ENCODE measurements around the gene CFAP221. TPM values are rescaled to one million over a fixed set of nuclear protein-coding genes. Genes with fewer than 3 reads are reported as not detected.

Gene CFAP221
- total RNA-seq, 1 experiment from 2014 or later, result 0.20 TPM

DNA sequence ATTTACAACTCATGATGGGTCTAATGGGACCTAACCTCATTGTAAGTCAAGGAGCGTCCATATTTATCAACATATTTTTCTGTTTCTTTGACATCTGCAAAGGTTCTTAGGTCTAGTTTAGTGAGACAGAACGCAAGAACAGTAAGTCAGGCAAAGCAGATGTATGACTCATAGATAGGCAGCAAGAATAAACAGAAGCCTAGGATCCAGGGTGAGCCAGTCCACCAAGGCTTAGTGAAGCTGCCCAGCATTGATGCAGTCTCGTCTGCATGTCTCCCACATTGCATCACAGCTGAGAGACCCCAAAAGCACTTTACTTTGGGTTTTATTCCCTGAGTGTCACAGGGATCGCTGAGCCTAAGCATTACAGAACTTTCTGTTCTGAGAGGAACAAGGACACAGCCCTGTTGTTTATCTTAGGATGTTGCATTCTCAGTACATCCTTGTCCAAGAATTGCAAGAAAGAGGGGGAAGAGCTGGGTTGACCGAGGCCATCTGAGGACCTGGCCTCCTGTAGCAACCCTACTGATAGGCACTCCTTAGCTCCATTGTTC lies 105.2 kb downstream of the CFAP221 start:
- H3K4ac ChIP-seq (ENCODE audit: low read depth, low read length), result no peak overlapping the region
- H4K5ac ChIP-seq (ENCODE audit: insufficient read length, low read depth, low read length), result no peak overlapping the region
- H3K4me1 Mint-ChIP-seq, result peaks cover 0 to 2% of the 10 kb centered on the region in 2 experiments; a peak in 1 of 4 replicates
- H3K79me2 ChIP-seq (ENCODE audit: insufficient read depth, low read length), result no peaks in the 10 kb centered on the region
- no peaks in the 10 kb centered on the region for H3K36me3 Mint-ChIP-seq (ENCODE audit: insufficient read depth in 1 of 3, low read depth in 3 of 3)
- H4K8ac ChIP-seq (replicated peaks; ENCODE audit: insufficient read length, low read depth, low read length), result no peak overlapping the region
- H3K23me2 ChIP-seq (ENCODE audit: insufficient read length, low read depth, low read length, poor library complexity, severe bottlenecking), result no peaks in the 10 kb centered on the region
- no CpG with 5 or more reads among the region's 5 CpGs for WGBS (ENCODE audit: extremely low coverage, insufficient read length, low lambda C conversion rate)
- H2AFZ ChIP-seq (ENCODE audit: low read length), result no peak overlapping the region
- no peak overlapping the region for H3K27ac Mint-ChIP-seq
- no peak overlapping the region for H3K27ac ChIP-seq (ENCODE audit: insufficient read length, low read depth, low read length)
- H3K18ac ChIP-seq (ENCODE audit: insufficient read length, low read depth, low read length), result no peak overlapping the region
- H3K9ac ChIP-seq (ENCODE audit: extremely low read depth, insufficient read length, low read length), result no peak overlapping the region
- TF ChIP-seq, protein P1, sequence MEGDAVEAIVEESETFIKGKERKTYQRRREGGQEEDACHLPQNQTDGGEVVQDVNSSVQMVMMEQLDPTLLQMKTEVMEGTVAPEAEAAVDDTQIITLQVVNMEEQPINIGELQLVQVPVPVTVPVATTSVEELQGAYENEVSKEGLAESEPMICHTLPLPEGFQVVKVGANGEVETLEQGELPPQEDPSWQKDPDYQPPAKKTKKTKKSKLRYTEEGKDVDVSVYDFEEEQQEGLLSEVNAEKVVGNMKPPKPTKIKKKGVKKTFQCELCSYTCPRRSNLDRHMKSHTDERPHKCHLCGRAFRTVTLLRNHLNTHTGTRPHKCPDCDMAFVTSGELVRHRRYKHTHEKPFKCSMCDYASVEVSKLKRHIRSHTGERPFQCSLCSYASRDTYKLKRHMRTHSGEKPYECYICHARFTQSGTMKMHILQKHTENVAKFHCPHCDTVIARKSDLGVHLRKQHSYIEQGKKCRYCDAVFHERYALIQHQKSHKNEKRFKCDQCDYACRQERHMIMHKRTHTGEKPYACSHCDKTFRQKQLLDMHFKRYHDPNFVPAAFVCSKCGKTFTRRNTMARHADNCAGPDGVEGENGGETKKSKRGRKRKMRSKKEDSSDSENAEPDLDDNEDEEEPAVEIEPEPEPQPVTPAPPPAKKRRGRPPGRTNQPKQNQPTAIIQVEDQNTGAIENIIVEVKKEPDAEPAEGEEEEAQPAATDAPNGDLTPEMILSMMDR (conservative IDR thresholded peaks at IDR 0.05), result no peak
- no peaks in the 10 kb centered on the region for H3K4me1 ChIP-seq (ENCODE audit: insufficient read depth, low read length)
- no peaks in the 10 kb centered on the region for H3K9me3 ChIP-seq (ENCODE audit: control insufficient read depth, low read depth, low read length)
- H2BK5ac ChIP-seq (ENCODE audit: insufficient read length, low read length), result no peak overlapping the region
- H3T11ph ChIP-seq (ENCODE audit: low read length), result no peak overlapping the region
- H2BK12ac ChIP-seq (ENCODE audit: insufficient read length, low read depth, low read length), result no peak overlapping the region
- H3K56ac ChIP-seq (ENCODE audit: insufficient read length, low read depth, low read length), result no peak overlapping the region
- H3K27me3 Mint-ChIP-seq (ENCODE audit: low read depth), result no peaks in the 10 kb centered on the region; the same call in 1 of the 2 replicates
- H3K9me3 Mint-ChIP-seq, result no peaks in the 10 kb centered on the region; a peak in 1 of 5 replicates
- H3K4me2 ChIP-seq (ENCODE audit: insufficient read depth, insufficient read length, low read length), result no peak overlapping the region
- no peak for DNase-seq
- no peak overlapping the region for H4K91ac ChIP-seq (ENCODE audit: insufficient read length, low read depth, low read length)
- no peak overlapping the region for H2AK5ac ChIP-seq (ENCODE audit: insufficient read length, low read length)
- no peaks in the 10 kb centered on the region for H3K79me1 ChIP-seq (ENCODE audit: insufficient read depth, low read depth, low read length, poor library complexity, severe bottlenecking)
- H2BK120ac ChIP-seq (ENCODE audit: low read depth, low read length, poor library complexity, severe bottlenecking), result no peak overlapping the region
- H3K4me3 Mint-ChIP-seq, result no peak overlapping the region
- H3K27me3 ChIP-seq (ENCODE audit: insufficient read depth, low read length), result no peaks in the 10 kb centered on the region; the same call in 1 of the 2 replicates
- H2BK15ac ChIP-seq (ENCODE audit: low read depth, low read length), result no peak overlapping the region
- H3K23ac ChIP-seq (ENCODE audit: insufficient read length, low read depth, low read length), result no peak overlapping the region
- no peaks in the 10 kb centered on the region for H4K20me1 ChIP-seq (ENCODE audit: control insufficient read depth, insufficient read depth, insufficient read length)
- no peak overlapping the region for H2BK20ac ChIP-seq (ENCODE audit: low read depth, low read length, poor library complexity, severe bottlenecking)
- H3K14ac ChIP-seq (ENCODE audit: insufficient read depth, low read length), result no peak overlapping the region

All from H9 (cell line).